HG02642 (cell line): ENCODE data around the gene RPN1.
"Not testable (repeated sequence)": the region's sequence is repeated elsewhere in the genome, so short reads cannot be mapped to it uniquely, and the experiment has no call there.

ENCODE experiments used
- ATAC-seq: cut with Tn5 transposase; IDR thresholded peaks from one replicate; pipeline ENCODE4 v1.9.1; 2021; ENCODE audit warnings: mild to moderate bottlenecking; ENCODE audit not compliant: unreplicated experiment, poor library complexity

Gene RPN1

GRCh38 chr3:128613083-128613829 is 37.4 kb downstream of the RPN1 start:
- no peak for ATAC-seq

- ATAC-seq = no peak
These were observed 40.1 kb downstream of the RPN1 start for GRCh38 chr3:128610451-128611070.

- no peak for ATAC-seq
These were observed 41.3 kb downstream of the RPN1 start for GRCh38 chr3:128609294-128609693.

GRCh38 chr3:128607710-128608048 is 42.9 kb downstream of the RPN1 start:
- ATAC-seq = no peak

DNA sequence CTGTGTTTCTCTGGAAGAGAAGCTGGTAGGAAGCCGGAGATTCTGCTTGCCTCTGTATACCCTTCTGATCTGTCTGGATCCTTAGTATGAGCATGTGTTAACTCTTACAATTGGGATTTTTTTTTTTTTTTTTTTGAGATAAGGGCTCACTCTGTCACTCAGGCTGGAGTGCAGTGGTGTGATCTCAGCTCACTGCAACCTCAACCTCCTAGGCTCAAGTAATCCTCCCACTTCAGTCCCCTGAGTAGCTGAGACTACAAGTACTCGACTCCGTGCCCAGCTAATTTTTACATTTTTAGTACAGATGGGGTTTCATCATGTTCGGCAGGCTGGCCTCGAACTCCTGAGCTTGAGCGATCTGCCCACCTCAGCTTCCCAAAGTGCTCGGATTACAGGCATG is 44.5 kb downstream of the RPN1 start:
- no peak for ATAC-seq

- no peak for ATAC-seq
These were observed 45.2 kb downstream of the RPN1 start for GRCh38 chr3:128605091-128606046.

GRCh38 chr3:128603811-128604775 is 46.5 kb downstream of the RPN1 start:
- ATAC-seq = no peak

DNA sequence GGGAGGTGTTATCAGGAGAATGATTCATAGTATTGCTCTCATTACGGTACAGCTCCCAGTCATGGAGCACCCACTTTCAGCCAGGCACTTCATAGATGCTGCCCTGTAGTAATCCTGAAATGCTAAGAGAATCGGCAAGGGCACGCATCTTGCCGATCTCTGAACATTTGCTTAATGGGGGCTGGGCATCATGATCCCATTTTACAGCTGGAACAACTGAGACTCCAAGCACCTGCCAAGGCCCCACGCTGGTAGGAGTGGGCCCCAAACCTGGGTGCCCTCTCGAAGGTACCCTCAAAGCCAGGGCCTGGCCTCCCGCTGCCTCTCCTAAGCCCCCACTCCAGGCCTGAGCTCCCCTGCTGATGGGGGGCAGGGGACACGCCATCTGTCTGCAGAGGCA is 47.3 kb downstream of the RPN1 start:
- no peak for ATAC-seq

DNA sequence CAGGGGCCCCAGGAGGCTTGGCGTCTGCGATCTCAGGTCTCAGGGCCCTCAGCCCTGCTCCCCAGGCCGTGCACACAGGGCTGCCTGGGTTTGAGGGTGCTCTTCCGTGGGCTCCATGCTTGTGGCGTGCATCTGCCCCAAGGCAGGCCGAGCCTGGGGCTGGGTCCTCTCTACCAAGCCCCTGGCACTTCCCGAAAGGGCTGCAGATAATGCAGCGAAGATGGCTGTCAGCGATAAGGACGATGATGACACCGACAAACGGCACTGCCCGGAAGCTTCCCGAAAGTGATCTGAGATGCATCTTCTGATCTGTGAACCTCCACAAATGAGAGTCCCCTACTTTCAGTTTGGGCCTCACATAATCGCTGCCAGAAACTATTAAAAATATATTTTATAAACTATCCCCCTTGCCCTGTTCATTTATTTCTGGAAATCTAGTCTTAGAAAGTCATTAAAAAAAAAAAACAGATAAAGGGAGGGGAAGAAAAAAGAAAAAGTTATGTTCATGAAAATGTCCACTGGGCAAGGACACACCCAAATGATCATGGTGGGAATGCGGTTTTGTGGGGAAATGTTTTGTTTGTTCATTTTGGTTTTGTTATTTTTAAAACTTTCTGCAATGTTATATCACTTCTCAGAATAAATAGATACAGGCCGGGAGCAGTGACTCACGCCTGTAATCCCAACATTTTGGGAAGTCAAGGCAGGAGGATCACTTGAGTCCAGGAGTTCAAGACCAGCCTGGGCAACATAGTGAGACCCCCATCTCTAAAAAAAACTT is 51.5 kb downstream of the RPN1 start:
- ATAC-seq = no peak

- no peak for ATAC-seq
These were observed 52.7 kb downstream of the RPN1 start for GRCh38 chr3:128597900-128598299.

- ATAC-seq = no peak
These were observed 57.8 kb downstream of the RPN1 start for GRCh38 chr3:128592864-128593263.

DNA sequence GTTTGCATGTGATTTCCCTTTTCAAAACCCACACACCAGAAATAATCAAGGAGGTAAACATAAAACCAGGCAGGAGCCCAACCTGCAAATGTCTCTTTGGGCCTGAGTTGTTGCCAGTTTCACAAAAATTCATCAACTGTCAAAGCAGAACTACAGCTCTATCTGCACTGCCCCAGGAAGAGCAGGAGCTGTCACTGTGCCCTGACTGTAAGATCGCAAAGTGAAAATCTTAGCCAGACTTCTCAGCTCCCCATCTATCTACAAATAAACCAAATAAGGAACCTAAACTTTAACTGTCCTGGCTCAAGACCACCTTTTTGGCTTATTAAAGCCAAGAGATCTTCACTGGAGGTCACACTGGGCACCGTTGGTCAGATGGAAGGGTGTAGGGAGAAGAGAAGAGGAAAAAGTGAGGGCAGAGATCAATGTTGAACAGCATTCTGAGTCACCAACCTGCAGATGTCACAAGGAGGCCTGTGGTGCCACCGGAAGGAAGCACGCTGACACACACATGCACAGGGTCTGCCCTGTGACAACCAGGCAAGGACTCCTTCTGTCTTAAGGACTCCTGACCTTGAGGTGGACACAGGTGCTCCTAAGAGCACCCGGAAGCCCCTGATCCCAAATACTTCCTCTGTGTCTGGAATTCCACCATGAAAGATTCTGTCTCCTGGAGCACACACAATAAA is 58.7 kb downstream of the RPN1 start:
- ATAC-seq = no peak

- no peak for ATAC-seq
These were observed 59.7 kb downstream of the RPN1 start for GRCh38 chr3:128590948-128591347.

DNA sequence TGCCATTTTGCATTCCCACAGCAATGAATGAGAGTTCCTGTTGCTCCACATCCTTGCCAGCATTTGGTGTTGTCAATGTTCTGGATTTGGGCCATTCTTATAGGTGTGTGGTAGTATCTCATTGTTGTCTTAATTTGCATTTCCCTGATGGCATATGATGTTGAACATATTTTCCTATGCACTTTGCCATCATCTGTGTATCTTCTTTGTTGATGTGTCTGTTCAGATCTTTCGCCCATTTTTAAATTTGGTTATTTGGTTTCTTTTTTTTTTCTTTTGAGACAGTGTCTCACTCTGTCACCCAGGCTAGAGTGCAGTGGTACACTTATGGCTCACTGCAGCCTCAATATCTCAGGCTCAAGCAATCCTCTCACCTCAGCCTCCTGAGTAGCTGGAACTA is 60.6 kb downstream of the RPN1 start:
- not testable (repeated sequence) for ATAC-seq

DNA sequence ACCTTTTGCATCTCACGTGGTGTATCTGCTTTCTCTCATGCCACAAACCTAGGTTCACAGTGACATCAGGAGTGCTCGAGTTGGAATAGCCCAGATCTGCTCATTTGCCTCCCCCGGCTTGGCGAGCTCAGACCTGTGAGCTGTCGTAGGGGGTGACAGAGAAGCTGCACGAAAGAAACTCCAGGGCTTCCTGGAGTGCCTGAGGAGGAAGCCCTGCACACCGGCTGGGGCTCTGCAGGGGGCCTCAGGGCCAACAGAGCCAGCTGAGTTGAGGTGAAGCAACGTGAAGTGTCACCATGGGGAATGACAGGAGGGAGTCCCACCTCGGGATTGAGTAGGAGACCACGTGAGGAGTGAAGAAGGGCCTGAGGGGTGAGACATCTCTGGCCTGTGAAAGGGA is 62.5 kb downstream of the RPN1 start:
- no peak for ATAC-seq

DNA sequence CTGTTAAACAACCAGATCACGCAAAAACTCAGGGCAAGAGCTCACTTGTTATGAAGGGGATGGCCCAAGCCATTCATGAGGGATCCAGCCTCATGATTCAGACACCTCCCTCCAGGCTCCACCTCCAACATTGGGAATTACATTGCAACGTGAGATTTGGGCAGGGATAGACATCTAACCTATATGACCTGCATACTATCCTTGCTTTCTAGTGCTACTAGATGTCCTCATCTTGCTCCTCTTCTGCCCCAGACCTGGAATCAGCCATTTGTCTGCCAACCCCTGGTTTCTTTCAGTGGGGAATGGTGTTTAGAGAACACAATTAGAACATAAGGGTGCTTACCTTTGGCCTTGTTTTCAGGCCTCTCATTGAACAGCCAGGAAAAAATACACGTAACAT is 63.2 kb downstream of the RPN1 start:
- ATAC-seq = no peak

DNA sequence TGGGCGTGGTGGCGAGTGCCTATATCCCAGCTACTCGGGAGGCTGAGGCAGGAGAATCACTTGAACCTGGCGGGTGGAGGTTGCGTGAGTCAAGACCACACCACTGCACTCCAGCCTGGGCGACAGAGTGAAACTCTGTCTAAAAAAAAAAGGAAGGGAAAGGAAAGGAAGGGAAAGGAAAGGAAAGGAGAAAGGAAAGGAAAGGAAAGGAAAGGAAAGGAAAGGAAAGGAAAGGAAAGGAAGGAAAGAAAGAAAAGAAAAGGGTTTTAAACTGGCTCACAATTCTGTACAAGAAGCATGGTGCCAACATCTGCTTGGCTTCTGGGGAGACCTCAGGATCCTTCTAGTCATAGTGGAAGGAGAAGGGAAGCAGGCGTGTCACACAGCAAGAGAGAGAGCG is 63.7 kb downstream of the RPN1 start:
- ATAC-seq = not testable (repeated sequence)

- not testable (repeated sequence) for ATAC-seq
These were observed 64.2 kb downstream of the RPN1 start for GRCh38 chr3:128586391-128586790.

GRCh38 chr3:128585974-128586373 is 64.6 kb downstream of the RPN1 start:
- no peak for ATAC-seq
